ENCODE measurements around the gene ADD2.

DNA sequence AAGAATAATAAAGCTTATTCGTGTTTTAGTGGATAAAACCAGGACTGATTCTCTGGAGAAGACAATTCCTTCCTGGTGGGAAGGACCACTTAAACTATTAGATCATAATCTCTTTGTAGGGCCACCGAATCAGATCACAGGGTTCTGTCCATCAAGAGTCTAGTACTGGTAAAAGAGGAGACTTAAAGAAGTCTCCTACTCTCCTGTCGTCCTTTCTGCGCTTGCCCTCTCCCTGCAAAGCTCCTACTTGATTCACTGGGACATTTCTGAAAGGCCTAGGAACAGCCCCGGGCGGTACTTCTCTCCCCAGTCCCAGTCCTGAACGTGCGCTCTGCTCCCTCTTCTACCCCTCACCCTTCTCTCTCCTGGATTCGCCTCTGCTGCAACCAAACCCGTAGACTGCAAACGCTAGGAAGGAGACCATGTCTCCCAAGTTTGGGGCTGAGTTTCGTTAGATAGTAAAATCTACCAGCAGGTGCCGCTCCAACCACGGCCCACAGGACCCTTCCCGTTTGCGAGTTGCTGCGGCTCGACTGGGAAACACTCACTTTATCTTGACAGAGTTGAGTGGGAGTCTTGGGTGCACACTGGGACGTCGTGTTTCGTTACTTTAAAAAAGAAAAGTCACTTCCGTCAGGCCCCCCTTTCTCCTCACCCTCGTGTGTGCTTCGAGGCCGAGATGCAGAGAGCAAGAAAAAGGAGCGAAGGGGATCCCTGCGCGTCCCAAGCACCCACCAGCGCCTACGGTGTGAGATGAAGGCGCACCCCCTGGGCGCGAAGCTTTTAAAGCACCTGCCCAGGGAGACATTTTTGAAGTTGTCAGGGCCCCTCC is 21.5 kb upstream of the ADD2 start:
- TF ChIP-seq, protein P1, sequence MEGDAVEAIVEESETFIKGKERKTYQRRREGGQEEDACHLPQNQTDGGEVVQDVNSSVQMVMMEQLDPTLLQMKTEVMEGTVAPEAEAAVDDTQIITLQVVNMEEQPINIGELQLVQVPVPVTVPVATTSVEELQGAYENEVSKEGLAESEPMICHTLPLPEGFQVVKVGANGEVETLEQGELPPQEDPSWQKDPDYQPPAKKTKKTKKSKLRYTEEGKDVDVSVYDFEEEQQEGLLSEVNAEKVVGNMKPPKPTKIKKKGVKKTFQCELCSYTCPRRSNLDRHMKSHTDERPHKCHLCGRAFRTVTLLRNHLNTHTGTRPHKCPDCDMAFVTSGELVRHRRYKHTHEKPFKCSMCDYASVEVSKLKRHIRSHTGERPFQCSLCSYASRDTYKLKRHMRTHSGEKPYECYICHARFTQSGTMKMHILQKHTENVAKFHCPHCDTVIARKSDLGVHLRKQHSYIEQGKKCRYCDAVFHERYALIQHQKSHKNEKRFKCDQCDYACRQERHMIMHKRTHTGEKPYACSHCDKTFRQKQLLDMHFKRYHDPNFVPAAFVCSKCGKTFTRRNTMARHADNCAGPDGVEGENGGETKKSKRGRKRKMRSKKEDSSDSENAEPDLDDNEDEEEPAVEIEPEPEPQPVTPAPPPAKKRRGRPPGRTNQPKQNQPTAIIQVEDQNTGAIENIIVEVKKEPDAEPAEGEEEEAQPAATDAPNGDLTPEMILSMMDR (conservative IDR thresholded peaks at IDR 0.05; ENCODE audit: low read depth, low read length): peak; percentile 84
- TF ChIP-seq EZH2phosphoT487 (IDR thresholded peaks at IDR 0.05; ENCODE audit: borderline replicate concordance, low read length): no peak

Data from PC-3 (cell line).